ENCODE data around the gene PRKAG2. TPM values are rescaled to one million over a fixed set of nuclear protein-coding genes. Genes with fewer than 3 reads are reported as not detected.

PRKAG2 gene
- total and polyA plus RNA-seq, 2 of the 8 experiments (the other 6 are each of a cell fraction or from before 2014, with no cell fraction given) = 7.5 to 18.1 TPM

GRCh38 chr7:151631570-151631952 lies 245.4 kb downstream of the PRKAG2 start:
- no peak for FAIRE-seq
- H2AFZ ChIP-seq (ENCODE audit: low read length) = peak overlapping the region; percentile 76; the same call in 1 of the 2 replicates
- H3K18ac ChIP-seq (ENCODE audit: extremely low read depth, low read length) = 0 out of 2 replicates have a peak overlapping the region, but pooled peaks have one; percentile 39
- DNase-seq (ENCODE audit: low read depth in 1 of 2, low spot score in 2 of 2) = no peak
- no peak overlapping the region for H4K8ac ChIP-seq (ENCODE audit: extremely low read depth, insufficient read depth, low read length)
- H2BK12ac ChIP-seq (ENCODE audit: low read depth, low read length) = no peak overlapping the region
- peaks cover 0 to 25% (median 13%) of the 10 kb centered on the region in 4 experiments; a peak in 5 of 7 replicates for H3K27me3 ChIP-seq (replicated peaks in 1 of 4; ENCODE audit: control insufficient read depth in 3 of 4, extremely low read depth in 1 of 4, insufficient read depth in 3 of 4, low read length in 3 of 4)
- peaks cover 0 to 3% of the 10 kb centered on the region in 2 experiments; a peak in 1 of 4 replicates for H3K9me3 ChIP-seq (ENCODE audit: insufficient read depth in 2 of 2, low read depth in 1 of 2, low read length in 1 of 2)
- no peak overlapping the region for H3K27ac ChIP-seq (ENCODE audit: low read depth, low read length)
- H2BK5ac ChIP-seq (ENCODE audit: low read depth, low read length) = no peak overlapping the region; the same call in 1 of the 2 replicates
- peak overlapping the region; percentile 67 to 91 for H3K4me2 ChIP-seq (ENCODE audit: insufficient read depth in 1 of 2, low read depth in 2 of 2, low read length in 2 of 2)
- ChIA-PET POLR2A (ENCODE audit: partially characterized antibody) (interaction anchor here (0.6 to 1.5 kb wide), 3 partner anchors 11 to 232 kb away, joined by 3 to 4 read pairs (median 3); no protein-coding TSS in a partner anchor), CTCF (ENCODE audit: partially characterized antibody) (interaction anchor here (0.6 to 10.8 kb wide), 22 partner anchors 9 to 170 kb away, joined by 3 to 107 read pairs (median 4); no protein-coding TSS in a partner anchor)
- no peak overlapping the region for H4K5ac ChIP-seq (ENCODE audit: insufficient read length, low read depth, low read length)
- H3K14ac ChIP-seq (ENCODE audit: insufficient read length) = no peak overlapping the region
- peaks cover 0 to 2% of the 10 kb centered on the region in 2 experiments for H4K20me1 ChIP-seq (replicated peaks in 1 of 2; ENCODE audit: control insufficient read depth in 1 of 2, insufficient read depth in 2 of 2, low read length in 2 of 2)
- peaks cover 2 to 17% (median 11%) of the 10 kb centered on the region in 4 experiments for H3K4me1 ChIP-seq (replicated peaks in 1 of 4; ENCODE audit: control insufficient read depth in 3 of 4, insufficient read depth in 4 of 4, low read length in 3 of 4)
- H2BK120ac ChIP-seq (replicated peaks; ENCODE audit: low read depth, low read length) = no peak overlapping the region
- no peak overlapping the region for H2BK15ac ChIP-seq (ENCODE audit: low read length)
- no peak overlapping the region for H3K23ac ChIP-seq (ENCODE audit: insufficient read length)
- H3K9ac ChIP-seq (replicated peaks in 1 of 4; ENCODE audit: extremely low read depth in 1 of 4, low read depth in 3 of 4, low read length in 3 of 4) = peak overlapping the region in 3 of 4 experiments; percentile 9 to 39 (median 9); a peak in 3 of 7 replicates
- H3K79me1 ChIP-seq (ENCODE audit: low read depth, low read length) = no peaks in the 10 kb centered on the region; the same call in 1 of the 2 replicates
- H3K79me2 ChIP-seq (ENCODE audit: control insufficient read depth in 1 of 2, insufficient read depth in 2 of 2, low read length in 2 of 2) = no peaks in the 10 kb centered on the region
- H3K56ac ChIP-seq (replicated peaks; ENCODE audit: insufficient read length, low read depth, low read length) = no peak overlapping the region
- peaks cover 4% of the 10 kb centered on the region; the same call in 1 of the 2 replicates for H3K23me2 ChIP-seq (ENCODE audit: low read depth, low read length)
- H3K36me3 ChIP-seq (ENCODE audit: control insufficient read depth in 2 of 4, insufficient read depth in 4 of 4, low read length in 3 of 4) = no peaks in the 10 kb centered on the region
- peak overlapping the region; percentile 44 to 84 (median 78) for H3K4me3 ChIP-seq (ENCODE audit: extremely low read depth in 1 of 4, insufficient read depth in 2 of 4, low read depth in 3 of 4, low read length in 4 of 4)
- no peak overlapping the region for H3K4ac ChIP-seq (replicated peaks; ENCODE audit: insufficient read length, low read depth, low read length)
- H2BK20ac ChIP-seq (ENCODE audit: low read length) = no peak overlapping the region
- no peak overlapping the region for H2AK5ac ChIP-seq (ENCODE audit: low read depth, low read length)
- 3% methylated on average over 9 of the region's 31 CpGs; no CpG with 5 or more reads in 1 of the 2 experiments for WGBS, 2 experiments (ENCODE audit: extremely low coverage in 1 of 2, insufficient coverage in 1 of 2, insufficient read length in 1 of 2, insufficient replicate concordance in 2 of 2, low coverage in 1 of 2, low lambda C conversion rate in 2 of 2, missing lambda C conversion rate in 1 of 2)
- no peak overlapping the region for H4K91ac ChIP-seq (replicated peaks; ENCODE audit: insufficient read length, low read length)
- TF ChIP-seq EZH2 (IDR thresholded peaks at IDR 0.05; ENCODE audit: low read depth, low read length, severe bottlenecking) (no peak), MAX (IDR thresholded peaks at IDR 0.05) (no peak), CHD2 (IDR thresholded peaks at IDR 0.05; ENCODE audit: low read length) (no peak), TAF7 (optimal IDR thresholded peaks at IDR 0.05; ENCODE audit: borderline replicate concordance, low read depth, low read length) (no peak), SIRT6 (IDR thresholded peaks at IDR 0.05; ENCODE audit: low read length) (no peak), CBX5 (IDR thresholded peaks at IDR 0.05; ENCODE audit: low read depth, low read length) (no peak), BRCA1 (IDR thresholded peaks at IDR 0.05; ENCODE audit: low read depth, low read length) (no peak), POLR2A (IDR thresholded peaks at IDR 0.05; ENCODE audit: control extremely low read depth in 1 of 2, low read depth in 2 of 2, low read length in 2 of 2) (no peak), CTCF (IDR thresholded peaks at IDR 0.05; ENCODE audit: control extremely low read depth in 1 of 3, insufficient read depth in 1 of 3, low read depth in 1 of 3, low read length in 3 of 3) (no peak), SP2 (IDR thresholded peaks at IDR 0.05; ENCODE audit: low read length) (no peak), HDAC6 (IDR thresholded peaks at IDR 0.05; ENCODE audit: low read depth, low read length) (no peak)

Data from H1 (cell line).